Stimulated activated CD4-positive, alpha-beta T cell treated with anti-CD3 and anti-CD28 coated beads, TNF-alpha, amount 100 ng/mL, for 48 hours (primary cell): ENCODE measurements around the gene PALMD.

Source experiments
- DNase-seq, 3 donors: peaks; one replicate each; pipeline ENCODE4 v3.0.0-alpha.2; 2020; ENCODE audit warnings: low read depth in 3 of 3

Gene PALMD

DNA sequence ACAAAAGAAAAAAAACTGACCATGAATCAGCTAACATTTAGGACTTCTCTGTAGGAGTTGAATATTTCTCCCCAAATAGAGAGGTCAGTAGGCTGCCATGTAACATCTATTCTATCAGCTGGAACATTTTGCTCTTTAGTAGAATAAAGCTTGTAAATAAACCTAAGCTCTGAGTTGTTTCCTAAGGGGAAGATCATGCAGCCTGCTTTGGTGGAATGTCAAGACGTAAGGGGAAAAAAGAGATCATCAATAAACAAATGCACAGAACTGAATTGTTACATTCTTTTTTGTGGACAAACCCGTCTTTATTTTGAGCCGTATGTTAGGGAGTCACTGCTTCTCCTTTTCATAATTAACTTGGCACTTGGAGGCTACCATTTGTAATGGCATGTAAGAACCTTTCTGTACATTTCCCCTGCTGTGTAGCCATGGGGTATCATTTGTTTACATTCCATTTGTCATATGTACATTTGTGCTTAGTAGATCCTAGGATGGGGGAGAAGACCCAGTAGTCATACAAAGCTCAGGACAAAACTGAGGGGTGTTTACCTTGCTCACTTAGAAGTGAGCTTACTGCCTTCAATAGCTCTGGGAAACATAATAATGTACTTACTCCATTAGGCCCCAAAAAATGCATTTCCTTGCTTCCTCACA is 10.8 kb upstream of the PALMD start:
- DNase-seq: no peak

DNA sequence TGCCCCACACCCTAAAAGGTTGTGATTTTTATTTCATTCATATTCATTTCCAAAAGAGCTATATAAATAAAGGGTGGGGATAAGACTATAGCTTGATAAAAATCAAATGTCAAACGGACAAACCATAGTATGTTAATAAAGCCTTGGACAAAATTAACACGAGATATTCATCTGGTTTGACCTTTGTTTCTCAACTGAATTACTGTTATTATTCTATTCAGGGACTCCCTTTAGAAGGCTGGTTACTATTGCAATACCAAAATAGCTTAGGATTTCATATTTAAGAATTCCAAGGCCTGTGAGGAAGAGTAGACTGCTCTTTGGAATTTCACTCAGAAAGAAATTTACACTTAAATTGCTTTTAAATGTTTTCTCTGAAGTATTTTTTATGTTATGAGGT is 10.2 kb upstream of the PALMD start:
- DNase-seq: no peak

DNA sequence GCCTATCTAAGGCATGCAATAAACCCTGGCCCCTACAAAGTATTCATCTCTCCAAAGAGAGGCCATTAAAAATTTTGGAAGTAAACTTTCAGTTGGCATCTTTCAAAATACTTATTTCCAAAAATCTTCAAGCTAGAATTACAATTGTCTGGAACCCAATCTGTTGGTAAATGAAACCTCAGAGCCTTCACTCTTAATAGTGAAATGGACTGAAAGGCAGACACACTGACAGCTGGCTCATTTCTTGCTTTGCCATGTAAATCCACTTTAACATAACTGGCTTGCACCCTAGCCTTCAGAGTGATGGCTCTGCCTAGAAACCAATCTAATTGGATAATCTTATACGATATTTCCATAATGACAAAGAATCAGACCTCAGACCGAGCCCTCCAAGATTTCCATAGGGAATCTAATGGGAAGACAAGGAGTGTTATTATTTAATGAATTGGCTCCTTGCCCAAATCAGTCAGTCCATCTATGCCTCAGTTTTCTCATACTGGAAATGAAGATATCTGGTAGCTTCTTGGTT is 9.2 kb upstream of the PALMD start:
- DNase-seq: no peak

DNA sequence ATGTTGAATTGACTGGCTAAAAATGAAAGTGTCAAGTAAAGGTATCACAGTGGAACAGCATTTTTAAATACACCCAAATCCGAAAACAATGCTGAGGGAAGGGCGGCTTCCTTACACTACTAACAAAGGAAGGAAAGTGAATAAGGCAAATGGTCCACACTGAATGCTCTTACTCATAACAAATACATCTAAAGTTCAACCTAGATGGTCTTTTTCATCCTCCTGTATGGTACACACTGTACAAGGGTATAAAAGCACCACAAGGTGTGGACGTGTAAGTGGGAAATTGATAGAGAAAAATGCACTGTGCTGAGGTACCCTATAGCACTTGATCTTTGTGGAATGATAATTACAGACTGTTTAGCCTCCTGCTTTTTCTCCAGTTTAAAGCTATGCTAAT is 7.1 kb upstream of the PALMD start:
- DNase-seq: no peak

DNA sequence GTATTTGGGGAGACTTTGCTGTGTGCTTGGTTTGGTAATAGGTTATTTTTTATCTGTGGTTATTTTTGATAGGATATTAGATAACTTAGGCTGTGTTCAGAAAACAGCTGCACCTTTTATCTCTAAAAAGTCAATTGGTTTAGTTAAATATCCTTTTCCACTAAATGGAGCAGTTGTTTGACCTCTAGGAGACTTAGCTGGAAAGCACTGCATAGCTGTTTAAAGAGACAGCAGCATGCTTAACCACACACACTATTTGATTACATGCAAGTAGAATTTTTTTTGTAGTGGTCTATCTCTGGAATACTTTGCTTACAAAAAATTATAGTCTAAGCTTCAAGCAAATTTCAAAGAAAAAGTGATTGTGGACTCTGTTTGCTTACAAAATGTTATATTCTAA is 6.5 kb upstream of the PALMD start:
- DNase-seq: no peak

DNA sequence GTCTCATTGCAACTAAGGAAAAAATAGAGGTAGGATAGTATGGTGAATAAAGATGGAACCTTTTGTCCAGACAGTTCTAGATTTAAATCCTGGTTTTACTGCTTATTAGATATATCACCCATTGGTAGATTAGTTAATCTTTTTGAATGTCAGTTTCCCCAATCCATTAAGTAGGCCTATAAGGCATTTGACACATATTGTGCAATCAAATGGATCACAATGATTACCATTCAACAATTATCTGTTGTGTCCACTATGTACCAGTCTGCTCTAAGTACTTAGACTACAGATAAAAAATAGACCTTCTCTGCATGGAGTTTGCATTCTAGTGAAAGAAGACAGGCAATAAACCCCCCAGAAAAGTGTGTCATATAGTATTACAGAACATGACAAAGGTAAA is 6.0 kb upstream of the PALMD start:
- DNase-seq: no peak

DNA sequence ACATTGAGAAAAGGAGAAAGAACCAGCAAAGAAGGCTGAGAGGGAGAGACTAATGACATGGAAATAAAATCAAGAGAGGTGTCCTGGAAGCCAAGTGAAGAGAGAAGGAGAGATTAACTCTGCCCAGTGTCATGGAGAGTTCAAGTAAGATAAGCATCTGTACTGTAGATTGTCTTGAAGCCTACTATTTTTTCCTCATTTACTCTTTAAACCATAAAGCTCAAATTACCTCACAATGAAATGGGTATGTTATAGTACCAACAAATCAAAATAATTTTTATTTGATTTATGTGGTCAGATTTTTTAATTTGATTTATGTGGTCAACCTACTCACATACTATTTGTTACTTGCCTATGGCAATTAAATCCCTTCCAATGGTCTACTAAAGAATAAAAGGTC is 5.2 kb upstream of the PALMD start:
- no peak for DNase-seq

DNA sequence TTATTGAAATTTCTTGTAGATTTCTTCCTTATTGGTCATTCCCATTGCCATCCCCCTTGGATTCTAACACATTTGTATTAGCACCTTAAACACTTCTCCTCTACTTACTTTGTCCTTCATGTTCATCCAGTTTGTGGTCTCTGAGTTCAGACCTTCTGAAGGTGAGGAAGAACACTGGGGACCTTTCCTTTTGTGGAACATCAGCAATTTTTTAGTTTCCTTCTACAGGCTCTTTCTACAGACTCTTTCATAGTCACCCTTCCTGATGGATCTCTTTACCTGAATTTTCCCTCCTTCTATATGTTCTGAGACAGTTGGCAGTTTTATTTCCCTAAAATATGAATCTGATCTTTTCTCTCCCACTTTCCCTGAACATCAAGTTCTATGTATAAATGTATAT is 4.4 kb upstream of the PALMD start:
- no peak for DNase-seq

DNA sequence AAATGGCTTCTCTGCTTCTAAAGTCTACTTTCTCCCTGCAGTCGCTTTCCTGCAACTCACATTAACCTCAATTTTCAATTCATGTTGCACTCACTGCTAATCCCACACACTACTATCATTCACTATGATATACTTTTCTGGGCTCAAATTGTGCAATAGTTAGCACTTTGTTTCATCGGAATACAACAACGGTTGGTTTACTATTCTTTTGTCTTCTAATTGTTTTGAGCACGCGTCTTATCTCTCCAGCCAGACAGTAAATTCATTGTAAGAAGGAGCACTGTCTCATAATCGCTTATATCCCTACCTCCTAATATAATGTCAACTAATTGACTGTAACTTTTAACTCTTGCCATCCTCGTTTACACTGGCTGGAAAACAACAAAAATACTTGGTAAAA is 3.9 kb upstream of the PALMD start:
- DNase-seq: no peak

DNA sequence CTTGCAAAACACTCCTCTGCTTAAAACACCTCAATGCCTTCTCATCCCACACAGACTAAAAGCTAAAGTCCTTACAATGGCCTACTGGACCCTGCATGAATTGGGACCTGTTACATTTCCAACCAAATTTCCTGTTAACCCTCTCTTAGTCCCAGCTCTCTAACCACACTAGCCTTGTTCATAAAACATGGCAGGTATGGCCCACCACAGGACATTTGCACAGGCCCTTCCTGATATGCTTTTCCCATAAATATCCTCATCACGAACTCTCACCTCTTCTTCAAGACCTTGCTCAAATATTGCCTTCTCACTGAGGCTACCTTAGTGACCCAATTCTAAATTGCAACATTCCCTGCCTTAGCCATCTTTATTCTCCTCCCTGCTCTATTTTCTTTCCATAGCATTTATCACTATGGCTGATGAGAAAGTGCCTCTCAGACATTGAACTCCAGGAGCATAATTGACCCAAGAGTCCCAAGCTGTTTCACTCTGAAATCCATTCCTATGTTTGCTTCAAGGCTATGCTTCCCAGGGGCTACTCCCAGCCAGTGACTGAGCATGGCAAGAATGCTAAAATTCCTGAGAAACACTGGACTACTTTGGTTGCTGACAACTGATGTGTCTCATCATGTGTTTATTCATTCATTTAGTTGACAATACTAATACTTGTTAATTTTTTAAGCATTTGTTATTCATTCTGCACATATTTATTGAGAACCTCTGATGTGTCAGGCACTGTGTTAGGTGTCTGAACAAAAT is 2.7 kb upstream of the PALMD start:
- DNase-seq: no peak

DNA sequence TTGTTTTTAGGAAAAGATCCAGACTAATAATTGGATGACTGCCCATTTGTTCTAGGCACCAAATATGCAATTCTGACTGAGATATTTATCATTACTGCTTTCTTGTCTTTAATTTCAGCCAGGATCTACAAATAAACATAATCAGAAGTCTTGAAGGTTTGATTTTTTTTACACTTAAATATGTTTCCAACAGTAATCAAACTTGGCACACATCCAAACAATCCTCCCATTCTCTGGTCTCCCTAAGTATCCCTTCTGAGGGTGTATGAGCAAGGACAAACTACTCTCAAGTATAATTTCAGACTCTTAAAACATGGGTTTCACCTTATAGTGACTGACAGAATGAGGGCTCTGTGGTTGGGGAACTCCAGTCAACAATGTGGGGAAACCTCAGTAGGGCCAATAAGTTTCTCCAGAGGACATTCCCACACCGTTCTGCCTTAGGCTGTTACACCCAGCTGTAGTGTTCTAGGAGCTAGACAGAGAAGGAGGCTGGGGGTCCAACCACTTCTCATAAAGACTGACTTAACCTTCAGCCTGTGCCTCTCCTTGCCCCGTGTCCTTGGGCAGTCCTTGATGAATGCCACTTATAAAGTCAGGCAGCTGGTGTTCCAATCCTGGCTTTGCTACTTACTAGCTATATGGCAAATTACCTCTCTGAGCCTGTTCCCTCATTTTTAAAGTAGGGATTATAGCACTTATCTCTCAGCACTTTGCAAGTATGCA is 1.5 kb upstream of the PALMD start:
- DNase-seq: no peak

DNA sequence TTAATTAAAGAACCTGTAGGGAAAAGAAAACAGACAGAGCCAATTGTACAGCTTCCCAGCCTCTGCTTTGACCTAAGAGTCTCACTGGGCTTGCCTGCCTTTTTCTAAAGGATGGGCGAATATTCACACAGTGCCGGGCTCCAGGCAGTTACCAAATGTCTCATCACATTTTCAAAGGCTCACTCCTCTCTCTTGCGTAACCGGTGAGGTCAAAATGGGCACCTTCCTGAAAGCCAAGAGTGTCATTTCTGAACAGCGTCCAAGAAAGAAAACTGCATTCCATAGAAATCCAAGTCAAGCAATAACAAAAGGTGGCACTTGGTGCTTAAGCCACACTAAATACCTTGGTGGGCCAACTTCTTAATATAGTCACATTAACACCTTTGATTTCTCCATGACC is 710 bp upstream of the PALMD start:
- no peak for DNase-seq

DNA sequence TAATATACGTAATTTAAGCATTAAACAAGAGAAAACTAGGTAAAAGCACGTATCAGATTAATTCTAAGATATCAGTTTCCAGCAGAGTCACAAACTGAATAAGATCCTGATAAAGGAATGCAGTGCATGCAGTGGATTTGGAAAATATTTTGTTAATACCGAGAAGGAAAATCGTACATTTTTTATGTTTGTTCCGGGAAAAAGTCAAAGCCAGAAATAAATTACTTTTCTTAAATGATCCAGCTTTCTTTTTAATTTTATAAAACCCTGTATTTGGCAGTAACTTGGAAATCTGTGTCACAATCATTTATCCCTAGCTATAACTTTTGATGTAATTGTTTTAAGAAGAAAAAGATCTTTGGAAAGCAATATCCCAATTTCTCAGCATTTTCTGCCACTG is 955 bp downstream of the PALMD start:
- DNase-seq: no peak

DNA sequence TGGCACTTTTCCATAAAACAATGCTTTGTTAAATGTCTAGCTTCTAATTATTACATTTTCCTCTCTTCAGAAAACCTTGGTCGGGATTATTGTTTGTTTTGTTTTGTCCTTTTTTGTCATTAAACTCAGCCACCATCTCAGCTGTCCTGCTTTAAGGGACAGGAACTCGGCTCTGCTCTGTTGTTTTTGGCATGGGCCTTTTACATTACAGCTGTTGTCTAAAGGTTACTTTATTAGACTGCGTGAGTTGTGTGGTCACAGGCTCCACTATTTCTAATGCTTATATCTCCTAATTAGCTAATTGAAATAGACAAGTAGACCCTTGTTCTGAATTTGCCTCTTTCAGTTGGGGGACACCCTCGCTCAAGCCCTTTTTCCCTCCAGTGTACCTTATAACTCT is 1.6 kb downstream of the PALMD start:
- DNase-seq: no peak

DNA sequence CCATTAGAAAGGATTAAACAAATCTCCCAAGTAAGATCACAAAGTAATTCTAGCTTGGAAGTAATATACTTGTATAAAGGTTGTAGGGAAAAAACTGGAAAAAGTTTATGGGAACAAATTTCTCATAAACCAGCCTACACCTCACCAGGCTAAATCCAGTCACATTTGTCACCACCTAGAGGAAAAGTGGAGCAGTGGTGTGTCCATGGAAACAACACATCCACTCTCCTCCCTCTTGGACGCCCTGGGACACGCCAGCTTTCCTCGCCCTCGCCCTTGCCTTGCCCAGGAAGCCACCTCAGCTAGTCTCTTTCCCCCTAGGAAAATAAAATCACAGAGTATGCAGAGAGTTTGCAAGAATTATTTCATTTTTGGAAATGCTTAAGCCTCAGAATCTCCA is 2.2 kb downstream of the PALMD start:
- no peak for DNase-seq

DNA sequence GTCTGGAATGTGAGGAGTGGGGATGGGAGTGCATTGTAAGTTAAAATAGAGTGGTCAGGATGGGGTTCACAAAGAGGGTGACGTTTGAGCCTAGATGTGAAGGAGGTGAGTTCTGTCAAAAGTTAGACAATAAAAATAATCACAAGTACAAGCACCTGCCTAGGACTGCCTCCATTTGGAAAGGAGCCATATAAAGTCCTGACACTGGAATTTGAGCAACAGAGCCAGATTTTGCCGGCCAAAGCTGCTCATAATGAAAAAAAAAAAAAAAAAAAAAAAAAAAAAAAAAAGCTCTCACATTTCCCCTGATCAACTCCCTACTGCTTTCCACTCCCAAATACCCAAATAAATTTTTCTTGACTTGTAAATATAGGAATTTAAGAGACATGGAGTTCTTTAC is 4.1 kb downstream of the PALMD start:
- no peak for DNase-seq

DNA sequence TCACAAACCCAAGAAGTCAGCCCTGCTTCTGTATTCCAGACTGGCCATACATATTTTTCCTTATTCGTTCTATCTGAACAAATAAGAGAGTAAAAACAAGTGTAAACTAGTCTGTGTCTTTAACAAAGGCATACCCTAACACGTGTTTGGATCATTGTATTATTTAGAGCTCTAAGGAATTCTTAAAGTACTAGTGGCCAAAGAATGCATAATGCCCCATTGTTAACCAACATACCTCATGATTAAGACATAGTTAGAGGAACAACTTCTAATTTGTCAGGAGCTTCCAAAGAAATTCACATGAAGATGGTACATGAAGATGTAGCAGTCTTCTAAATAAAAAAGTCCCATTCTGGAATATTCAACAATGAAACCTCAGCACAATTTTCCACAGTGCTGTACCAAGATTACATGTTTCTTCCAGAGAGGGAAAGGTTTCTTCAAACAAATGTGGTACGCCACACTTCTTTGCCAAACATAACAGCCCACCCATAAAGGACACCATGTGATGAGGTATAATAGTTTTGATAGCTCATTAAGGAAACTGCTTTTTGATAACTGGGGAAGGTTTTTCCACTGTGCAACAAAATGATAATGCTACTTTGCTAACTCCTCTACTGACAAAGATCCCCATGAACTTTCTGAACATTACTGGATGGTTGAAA is 5.0 kb downstream of the PALMD start:
- DNase-seq: no peak

DNA sequence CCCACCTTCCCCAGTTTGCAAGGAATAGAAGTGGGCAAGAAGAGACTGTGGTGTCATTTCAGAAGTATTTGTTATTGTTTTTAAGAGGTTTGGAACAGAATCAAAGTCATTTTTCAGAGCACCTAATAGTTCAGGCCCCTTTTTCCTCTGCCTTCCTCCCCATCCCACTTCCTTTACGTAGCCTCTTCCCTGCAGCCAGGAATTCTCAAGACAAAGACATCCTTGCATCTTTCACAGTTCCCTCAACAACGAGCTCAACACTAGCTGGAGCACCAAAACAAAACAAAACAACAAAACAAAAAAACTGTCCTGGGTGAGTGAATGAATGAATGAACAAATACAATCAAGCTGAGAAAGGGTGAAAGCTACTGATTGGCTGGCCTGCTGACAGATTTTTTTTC is 7.0 kb downstream of the PALMD start:
- DNase-seq: no peak

DNA sequence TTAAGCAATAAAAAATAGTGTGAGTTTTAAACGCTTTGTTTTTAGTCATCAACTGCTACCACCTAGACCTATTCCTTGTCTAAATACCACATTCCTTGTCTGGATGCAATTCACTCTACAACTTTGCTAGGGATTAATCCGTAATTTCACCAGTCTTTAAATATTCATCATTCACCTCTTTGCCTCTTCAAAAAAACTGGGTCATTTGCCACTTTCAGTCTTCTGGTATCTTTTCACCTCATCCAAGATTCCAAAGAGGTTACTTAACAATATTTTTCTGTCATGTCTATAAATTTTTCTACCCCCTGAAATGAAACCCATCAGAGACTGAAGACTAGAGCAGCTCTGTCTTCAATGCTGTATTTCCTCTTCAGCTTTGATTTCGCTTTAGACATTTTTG is 9.5 kb downstream of the PALMD start:
- DNase-seq: no peak

DNA sequence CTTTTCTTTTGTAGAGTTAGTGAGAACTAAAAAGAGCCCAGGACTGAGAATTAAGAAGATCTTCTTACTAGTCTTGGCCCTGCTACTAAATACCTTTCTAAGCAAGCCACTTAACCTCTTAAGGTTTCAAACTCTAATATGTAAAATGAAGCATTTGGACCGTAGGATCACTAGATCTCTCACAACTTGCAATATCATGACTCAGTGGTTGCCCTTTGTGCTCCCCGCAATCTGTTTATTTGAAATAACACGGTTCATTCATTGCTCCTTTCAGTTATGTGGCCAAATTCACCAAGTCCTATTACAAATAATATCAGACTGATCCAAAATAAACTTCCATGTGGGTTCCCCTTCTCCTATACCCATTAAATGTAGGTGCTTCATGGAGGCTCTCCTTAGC is 10.8 kb downstream of the PALMD start:
- DNase-seq: no peak

DNA sequence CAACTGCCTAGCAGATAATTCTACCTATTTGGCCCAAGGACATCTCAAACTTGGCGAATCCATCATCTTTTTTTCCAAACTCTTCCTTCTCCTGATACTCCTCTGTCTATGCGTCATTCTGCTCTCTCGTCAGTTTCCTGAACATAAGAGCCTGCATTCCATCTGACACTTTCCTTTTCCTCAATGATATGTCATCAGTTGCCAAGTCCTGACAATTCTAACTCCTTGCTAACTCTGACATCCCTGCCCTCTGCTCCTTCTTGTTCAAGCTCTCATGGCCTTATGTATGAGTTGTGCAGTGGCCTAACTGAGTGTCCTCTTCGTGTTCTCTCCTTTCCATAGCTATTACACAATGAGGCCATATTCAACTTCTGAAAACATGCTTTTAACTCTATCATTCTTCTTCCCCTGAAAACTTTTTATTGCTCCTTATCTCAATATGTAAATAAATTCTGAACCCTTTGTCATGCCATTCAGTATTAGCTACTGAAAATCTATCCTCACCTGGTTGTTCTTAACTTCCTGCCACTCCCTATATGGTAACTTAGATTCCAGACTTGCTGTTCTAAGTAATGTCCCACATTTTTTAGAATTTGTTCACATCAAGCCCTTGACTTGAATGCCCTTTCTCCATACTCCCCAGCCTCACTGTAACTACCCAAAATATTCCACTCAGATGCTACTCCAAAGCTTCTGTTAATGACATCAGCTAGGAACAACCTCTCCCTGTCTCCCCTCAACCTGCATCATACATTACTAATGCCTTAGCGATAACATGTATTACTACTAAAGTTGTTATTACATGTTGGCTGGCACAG is 11.5 kb downstream of the PALMD start:
- DNase-seq: no peak

DNA sequence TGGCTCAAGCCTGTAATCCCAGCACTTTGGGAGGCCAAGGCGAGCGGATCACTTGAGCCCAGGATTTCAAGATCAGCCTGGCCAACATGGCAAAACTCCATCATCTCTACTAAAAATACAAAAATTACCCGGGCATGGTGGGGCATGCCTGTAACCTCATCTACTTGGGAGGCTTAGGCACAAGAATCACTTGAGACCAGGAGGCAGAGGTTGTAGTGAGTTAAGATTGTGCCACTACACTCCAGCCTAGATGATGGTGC is 12.0 kb downstream of the PALMD start:
- DNase-seq: no peak
